Measurements from ENCODE around the gene CLMP.

GRCh38 chr11:123062892-123063825, 131.9 kb downstream of the CLMP start:
- TF ChIP-seq CTCF (IDR thresholded peaks at IDR 0.05) = no peak
- TF ChIP-seq POLR2A (IDR thresholded peaks at IDR 0.05; ENCODE audit: low read depth) = no peak
- peak; percentile 38 to 56 for TF ChIP-seq POLR2AphosphoS5 (IDR thresholded peaks at IDR 0.05)
- TF ChIP-seq EP300 (IDR thresholded peaks at IDR 0.05) = no peak

Data from esophagus muscularis mucosa (tissue), 4 donors.